WTC11 (cell line): ENCODE data around the gene SDCCAG8. TPM values are rescaled to one million over a fixed set of nuclear protein-coding genes. Genes with fewer than 3 reads are reported as not detected.

Experiments
- ATAC-seq: fragments of 200-7000 bp; cut with Tn5 transposase; 2 replicates; pipeline ENCODE4 v1.10.0; 2021; ENCODE audit warnings: mild to moderate bottlenecking, moderate library complexity
- CTCF ChIA-PET: fragments of 300-600 bp; sonication (Branson Sonifier 250); formaldehyde crosslinking; loops from one replicate; lab custom pipeline; 2021; ENCODE audit warnings: antibody characterized with exemption; lab: Charles Lee
- POLR2A ChIA-PET: fragments of 350-600 bp; sonication (Branson Sonifier 250); formaldehyde crosslinking; loops from one replicate; lab custom pipeline; 2021; ENCODE audit warnings: antibody characterized with exemption; lab: Charles Lee
- DNase-seq: peaks from one replicate; pipeline ENCODE4 v3.0.0; 2021; ENCODE audit warnings: low spot score
- H3K27ac Mint-ChIP-seq: 2 replicates; pipeline ENCODE4 v1.8.0; 2021; ENCODE audit warnings: mixed read lengths
- H3K27me3 Mint-ChIP-seq: 2 replicates; pipeline ENCODE4 v1.8.0; 2021; ENCODE audit warnings: low read depth, mild to moderate bottlenecking, moderate library complexity, mixed read lengths
- H3K36me3 Mint-ChIP-seq: 2 replicates; pipeline ENCODE4 v1.8.0; 2021; ENCODE audit warnings: mixed read lengths
- H3K4me1 Mint-ChIP-seq: 2 replicates; pipeline ENCODE4 v1.8.0; 2022; ENCODE audit warnings: mixed read lengths
- H3K4me3 Mint-ChIP-seq: 2 replicates; pipeline ENCODE4 v1.8.0; 2021; ENCODE audit warnings: mild to moderate bottlenecking, moderate library complexity, mixed read lengths
- H3K9me3 Mint-ChIP-seq: 2 replicates; pipeline ENCODE4 v1.8.0; 2021; ENCODE audit warnings: mixed read lengths
- ARID4B ChIP-seq: sonication (generic); formaldehyde crosslinking; IDR thresholded peaks from 2 replicates; pipeline ENCODE4 v1.8.0; 2023; ENCODE audit warnings: missing genetic modification reagents, mild to moderate bottlenecking, borderline replicate concordance
- CDX4 ChIP-seq: fragments of 250-450 bp; sonication (Bioruptor Pico); IDR thresholded peaks from 2 replicates; pipeline ENCODE4 v1.9.0; 2021; ENCODE audit warnings: moderate library complexity, mild to moderate bottlenecking, inconsistent platforms, borderline replicate concordance
- FOXP4 ChIP-seq: sonication (generic); formaldehyde crosslinking; IDR thresholded peaks from 2 replicates; pipeline ENCODE4 v1.8.0; 2022; ENCODE audit warnings: mild to moderate bottlenecking, missing genetic modification reagents
- HMGA2 ChIP-seq: fragments of 250-450 bp; sonication (Bioruptor Pico); IDR thresholded peaks from 2 replicates; pipeline ENCODE4 v1.4.0; 2021; ENCODE audit warnings: mild to moderate bottlenecking, moderate library complexity
- IRF1 ChIP-seq: sonication (generic); formaldehyde crosslinking; IDR thresholded peaks from 2 replicates; pipeline ENCODE4 v1.8.0; 2023; ENCODE audit warnings: missing genetic modification reagents
- JUN ChIP-seq: sonication (generic); formaldehyde crosslinking; IDR thresholded peaks from 2 replicates; pipeline ENCODE4 v1.8.0; 2023; ENCODE audit warnings: mild to moderate bottlenecking, missing genetic modification reagents
- NFE2L1 ChIP-seq: sonication (generic); formaldehyde crosslinking; IDR thresholded peaks from 2 replicates; pipeline ENCODE4 v1.8.1; 2023; ENCODE audit warnings: missing genetic modification reagents
- NR3C1 ChIP-seq: sonication (generic); formaldehyde crosslinking; conservative IDR thresholded peaks from 2 replicates; pipeline ENCODE4 v1.8.1; 2023; ENCODE audit warnings: low read depth, mild to moderate bottlenecking, missing genetic modification reagents
- PRRX2 ChIP-seq: fragments of 250-450 bp; sonication (Bioruptor Pico); IDR thresholded peaks from 2 replicates; pipeline ENCODE4 v1.8.0; 2021; ENCODE audit warnings: mild to moderate bottlenecking
- ZMAT4 ChIP-seq: fragments of 250-450 bp; sonication (Bioruptor Pico); IDR thresholded peaks from 2 replicates; pipeline ENCODE4 v1.9.0; 2021; ENCODE audit warnings: mild to moderate bottlenecking
- ZNF121 ChIP-seq: sonication (generic); formaldehyde crosslinking; IDR thresholded peaks from 2 replicates; pipeline ENCODE4 v1.8.0; 2023; ENCODE audit warnings: missing genetic modification reagents
- ZNF396 ChIP-seq: fragments of 250-450 bp; sonication (Bioruptor Pico); IDR thresholded peaks from 2 replicates; pipeline ENCODE4 v1.8.0; 2021; ENCODE audit warnings: mild to moderate bottlenecking, moderate library complexity, borderline replicate concordance
- total RNA-seq: library from RNA; stranded (reverse); gene quantifications from 3 replicates; pipeline ENCODE4 v1.2.3, GENCODE V29; 2021

The SDCCAG8 gene
- total RNA-seq, 1 experiment from 2014 or later = 44.3 TPM

GRCh38 chr1:243313635-243314536 is 58.0 kb downstream of the SDCCAG8 start:
- CTCF ChIA-PET = no interaction called here
- TF ChIP-seq JUN (CRISPR knock-in tag) (no peak), ZNF396 (CRISPR knock-in tag) (no peak)
- ATAC-seq = no peak

GRCh38 chr1:243315455-243315854 is 59.6 kb downstream of the SDCCAG8 start:
- peaks cover 5% of the 10 kb centered on the region for H3K36me3 Mint-ChIP-seq

More at GRCh38 chr1:243313635-243314536, 58.0 kb downstream of the SDCCAG8 start:
- Mint-ChIP-seq H3K27ac (no peak overlapping the region), H3K36me3 (peaks cover 5% of the 10 kb centered on the region), H3K27me3 (no peaks in the 10 kb centered on the region), H3K9me3 (peaks cover 5% of the 10 kb centered on the region), H3K4me3 (no peak overlapping the region), H3K4me1 (peaks cover 35% of the 10 kb centered on the region)
- no peak for DNase-seq
- POLR2A ChIA-PET = no interaction called here

More at GRCh38 chr1:243315455-243315854, 59.6 kb downstream of the SDCCAG8 start:
- Mint-ChIP-seq H3K27ac (no peak overlapping the region), H3K9me3 (peaks cover 5% of the 10 kb centered on the region), H3K4me3 (no peak overlapping the region), H3K27me3 (no peaks in the 10 kb centered on the region), H3K4me1 (peaks cover 39% of the 10 kb centered on the region)
- POLR2A ChIA-PET = no interaction called here
- ATAC-seq (no peak), DNase-seq (no peak)
- CTCF ChIA-PET = no interaction called here
- TF ChIP-seq CDX4 (CRISPR knock-in tag) = no peak
- no peak for TF ChIP-seq FOXP4 (CRISPR knock-in tag)
- no peak for TF ChIP-seq HMGA2 (CRISPR knock-in tag)
- TF ChIP-seq ARID4B (CRISPR knock-in tag) = no peak
- TF ChIP-seq IRF1 (CRISPR knock-in tag) = no peak
- no peak for TF ChIP-seq NR3C1
- TF ChIP-seq ZNF121 = no peak
- TF ChIP-seq NFE2L1 (CRISPR knock-in tag) = no peak
- no peak for TF ChIP-seq PRRX2 (CRISPR knock-in tag)
- TF ChIP-seq ZMAT4 (CRISPR knock-in tag) = no peak
